ENCODE data around the gene DCAF12L2.

DNA sequence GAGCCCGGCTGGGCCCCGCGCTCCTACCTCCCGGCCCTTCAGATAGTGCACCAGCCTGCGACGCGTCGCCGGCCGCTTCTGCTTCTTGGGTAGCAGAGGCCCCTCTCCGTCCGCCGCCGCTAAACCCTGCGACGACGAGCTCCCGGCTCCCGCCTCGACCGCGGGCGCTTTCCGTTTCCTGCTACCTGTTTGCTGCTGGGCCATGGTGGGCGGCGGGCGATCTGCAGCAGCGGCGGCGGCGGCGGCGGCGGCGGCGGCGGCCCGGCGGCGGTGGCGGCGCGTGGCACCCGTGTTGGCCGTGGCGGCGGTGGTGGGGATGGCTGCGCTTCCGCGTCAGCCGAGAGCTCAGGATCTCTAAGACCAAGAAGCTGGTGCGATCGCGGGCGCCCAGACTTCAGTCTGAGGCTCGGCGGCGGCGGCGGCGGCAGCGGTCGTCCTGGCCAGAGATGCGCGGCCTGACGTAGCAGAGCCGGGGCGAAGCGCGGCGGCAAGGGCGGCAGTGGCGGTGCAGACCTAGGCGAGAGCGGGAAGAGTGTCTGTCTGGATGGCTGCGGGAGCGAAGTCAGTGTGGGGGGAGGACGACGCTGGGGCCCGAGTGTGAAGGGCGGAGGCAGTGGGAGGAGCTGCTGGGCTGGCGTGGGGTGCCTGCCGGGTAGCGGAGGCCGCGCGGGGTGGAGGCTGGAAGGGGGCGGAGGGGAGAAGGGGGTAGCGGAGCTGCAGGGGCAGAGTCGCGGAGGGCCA, at the start of gene DCAF12L2:
- TF ChIP-seq, protein P1, sequence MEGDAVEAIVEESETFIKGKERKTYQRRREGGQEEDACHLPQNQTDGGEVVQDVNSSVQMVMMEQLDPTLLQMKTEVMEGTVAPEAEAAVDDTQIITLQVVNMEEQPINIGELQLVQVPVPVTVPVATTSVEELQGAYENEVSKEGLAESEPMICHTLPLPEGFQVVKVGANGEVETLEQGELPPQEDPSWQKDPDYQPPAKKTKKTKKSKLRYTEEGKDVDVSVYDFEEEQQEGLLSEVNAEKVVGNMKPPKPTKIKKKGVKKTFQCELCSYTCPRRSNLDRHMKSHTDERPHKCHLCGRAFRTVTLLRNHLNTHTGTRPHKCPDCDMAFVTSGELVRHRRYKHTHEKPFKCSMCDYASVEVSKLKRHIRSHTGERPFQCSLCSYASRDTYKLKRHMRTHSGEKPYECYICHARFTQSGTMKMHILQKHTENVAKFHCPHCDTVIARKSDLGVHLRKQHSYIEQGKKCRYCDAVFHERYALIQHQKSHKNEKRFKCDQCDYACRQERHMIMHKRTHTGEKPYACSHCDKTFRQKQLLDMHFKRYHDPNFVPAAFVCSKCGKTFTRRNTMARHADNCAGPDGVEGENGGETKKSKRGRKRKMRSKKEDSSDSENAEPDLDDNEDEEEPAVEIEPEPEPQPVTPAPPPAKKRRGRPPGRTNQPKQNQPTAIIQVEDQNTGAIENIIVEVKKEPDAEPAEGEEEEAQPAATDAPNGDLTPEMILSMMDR (IDR thresholded peaks at IDR 0.05; ENCODE audit: low read length): no peak
- no peak for TF ChIP-seq EZH2 (IDR thresholded peaks at IDR 0.05; ENCODE audit: borderline replicate concordance, low read length)

Data from OCI-LY1 (cell line).